RPMI8226 (cell line): ENCODE results near the gene ZBTB2.

ENCODE experiments used
- DNase-seq: peaks from one replicate; pipeline ENCODE4 v3.0.0-alpha.2; 2015

The ZBTB2 gene, protein sequence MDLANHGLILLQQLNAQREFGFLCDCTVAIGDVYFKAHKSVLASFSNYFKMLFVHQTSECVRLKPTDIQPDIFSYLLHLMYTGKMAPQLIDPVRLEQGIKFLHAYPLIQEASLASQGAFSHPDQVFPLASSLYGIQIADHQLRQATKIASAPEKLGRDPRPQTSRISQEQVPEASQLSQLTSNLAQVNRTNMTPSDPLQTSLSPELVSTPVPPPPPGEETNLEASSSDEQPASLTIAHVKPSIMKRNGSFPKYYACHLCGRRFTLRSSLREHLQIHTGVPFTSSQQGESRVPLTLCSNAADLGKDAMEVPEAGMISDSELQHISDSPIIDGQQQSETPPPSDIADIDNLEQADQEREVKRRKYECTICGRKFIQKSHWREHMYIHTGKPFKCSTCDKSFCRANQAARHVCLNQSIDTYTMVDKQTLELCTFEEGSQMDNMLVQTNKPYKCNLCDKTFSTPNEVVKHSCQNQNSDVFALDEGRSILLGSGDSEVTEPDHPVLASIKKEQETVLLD

DNA sequence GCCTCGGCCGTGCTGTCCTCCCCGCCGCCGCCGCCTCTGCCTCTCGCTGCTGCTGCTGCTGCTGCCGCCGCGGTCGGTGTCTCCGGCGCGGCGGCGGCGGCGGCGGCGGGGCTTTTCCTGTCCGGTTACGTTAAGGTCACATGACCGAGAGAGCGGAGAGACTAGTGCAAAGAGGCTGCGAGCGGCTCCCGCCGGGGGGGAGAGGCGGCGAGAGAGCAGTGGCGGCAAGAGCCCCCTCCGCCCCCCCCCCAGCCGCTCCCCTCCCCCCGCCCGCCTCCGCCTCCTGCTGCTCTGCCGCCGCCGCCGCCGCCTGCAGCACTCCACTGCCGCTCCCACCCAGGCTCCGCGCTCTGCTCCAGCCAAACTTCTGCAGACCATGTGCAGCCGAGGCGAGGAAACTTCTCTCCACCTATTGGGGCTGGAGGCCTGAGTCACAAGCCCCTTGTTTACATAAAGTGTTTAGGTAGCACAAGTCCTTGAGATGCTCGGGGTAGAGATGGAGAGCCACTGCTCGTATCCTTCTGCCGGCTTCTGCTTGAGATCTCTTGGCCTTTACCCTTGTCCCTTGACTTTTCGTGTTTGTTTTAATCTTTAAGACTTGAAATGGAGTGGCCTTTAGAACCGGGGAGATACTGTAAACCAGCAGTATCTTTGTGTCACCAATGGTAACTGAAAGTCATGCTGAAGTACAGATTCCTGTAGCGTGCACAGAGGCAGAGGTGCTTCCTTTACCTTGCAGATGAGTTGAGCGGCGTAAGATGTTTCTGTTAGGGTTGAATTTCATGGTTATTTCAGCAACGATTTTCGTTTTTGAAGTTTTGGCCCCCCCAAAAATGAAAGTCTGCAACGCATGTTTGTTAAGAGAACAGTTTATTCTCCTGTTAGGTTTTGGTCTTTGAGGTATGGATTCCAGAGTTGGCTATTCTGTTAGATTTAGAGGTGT, at the start of gene ZBTB2:
TSS of gene ZBTB2 (minus strand) at position 89 of the 943 bp plus-strand sequence. CDS start 17,922 bp downstream, outside the sequence.
- peak; percentile 69 for DNase-seq

DNA sequence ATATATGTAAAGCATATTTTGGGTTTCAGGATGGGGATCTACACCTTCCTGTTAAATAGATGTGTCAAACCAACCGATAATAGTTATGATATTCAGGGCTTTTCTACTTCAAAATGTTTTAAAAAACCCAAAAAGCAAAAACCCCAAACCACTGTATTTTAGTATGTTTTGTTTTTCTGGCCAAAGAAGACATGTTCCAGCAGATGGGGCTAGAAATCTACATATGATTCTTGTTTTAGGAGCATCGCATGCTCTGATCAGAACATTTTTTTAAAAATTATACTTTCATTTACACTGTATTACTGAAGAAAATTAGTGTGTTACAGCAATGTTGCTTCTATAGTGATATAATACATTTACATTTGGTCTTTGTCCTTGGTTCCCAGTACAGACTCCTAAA, 49.6 kb upstream of the ZBTB2 start:
- DNase-seq: no peak

DNA sequence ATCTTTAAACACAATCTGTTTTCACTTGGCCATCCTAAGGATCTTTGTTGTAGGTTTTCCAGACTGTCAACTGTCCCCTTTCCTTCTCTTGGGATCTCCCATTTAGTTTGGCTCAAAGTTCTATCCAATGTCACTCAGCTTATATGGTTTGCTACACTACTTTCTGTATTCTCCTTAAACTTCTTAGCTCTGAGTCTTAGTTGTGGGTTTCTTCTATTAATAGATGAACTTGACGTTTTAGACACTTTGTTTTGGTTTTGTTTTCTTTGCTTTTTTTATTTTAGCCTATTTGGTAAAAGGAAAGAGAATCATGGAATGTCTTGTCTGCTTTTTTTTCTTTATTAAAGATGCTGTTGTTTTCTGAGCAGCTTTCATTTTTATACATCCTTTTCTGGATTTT, 49.1 kb upstream of the ZBTB2 start:
- no peak for DNase-seq

DNA sequence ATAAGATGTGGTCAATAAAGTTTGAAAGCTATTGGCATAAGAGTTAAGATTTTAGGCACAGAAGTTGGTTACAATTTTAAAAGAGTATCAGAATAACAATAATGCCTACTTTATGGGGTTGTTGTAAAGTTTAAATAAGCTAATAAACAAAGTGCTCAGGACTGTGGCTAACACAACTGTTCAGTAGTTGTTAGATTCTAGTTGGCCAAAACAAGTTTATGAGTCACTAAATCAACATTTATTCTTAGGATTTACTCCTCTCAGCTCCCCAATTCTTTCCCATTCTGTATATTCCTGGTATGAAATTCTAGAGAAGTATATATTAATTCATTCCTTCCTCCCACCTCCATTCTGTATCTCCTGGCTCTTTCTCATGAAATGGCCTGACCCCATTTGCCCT, 46.0 kb upstream of the ZBTB2 start:
- no peak for DNase-seq

- no peak for DNase-seq
Measured at GRCh38 chr6:151436802-151437201, 45.4 kb upstream of the ZBTB2 start.

GRCh38 chr6:151436300-151436699, 44.9 kb upstream of the ZBTB2 start:
- no peak for DNase-seq

DNA sequence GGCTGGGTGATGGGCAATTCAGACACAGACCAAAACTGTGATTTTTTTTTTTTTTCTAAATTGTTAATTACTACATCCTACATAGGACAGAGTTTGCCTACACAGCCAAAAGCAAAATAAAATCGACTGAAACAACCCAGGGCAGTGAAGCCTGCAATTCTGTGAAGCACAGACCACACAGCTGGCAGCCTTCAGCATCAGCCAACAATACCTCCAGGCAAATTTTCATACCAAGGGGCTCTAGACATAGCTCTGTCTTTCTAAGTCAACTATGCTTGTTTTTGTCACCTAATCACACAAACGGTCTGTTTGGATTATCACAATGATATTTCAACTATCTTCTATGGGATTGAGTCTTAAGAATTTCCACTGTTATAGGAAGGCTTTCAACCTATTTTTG, 43.0 kb upstream of the ZBTB2 start:
- no peak for DNase-seq

- no peak for DNase-seq
Measured at GRCh38 chr6:151432651-151433050, 41.3 kb upstream of the ZBTB2 start.

- no peak for DNase-seq
Measured at GRCh38 chr6:151431337-151431736, 40.0 kb upstream of the ZBTB2 start.

DNA sequence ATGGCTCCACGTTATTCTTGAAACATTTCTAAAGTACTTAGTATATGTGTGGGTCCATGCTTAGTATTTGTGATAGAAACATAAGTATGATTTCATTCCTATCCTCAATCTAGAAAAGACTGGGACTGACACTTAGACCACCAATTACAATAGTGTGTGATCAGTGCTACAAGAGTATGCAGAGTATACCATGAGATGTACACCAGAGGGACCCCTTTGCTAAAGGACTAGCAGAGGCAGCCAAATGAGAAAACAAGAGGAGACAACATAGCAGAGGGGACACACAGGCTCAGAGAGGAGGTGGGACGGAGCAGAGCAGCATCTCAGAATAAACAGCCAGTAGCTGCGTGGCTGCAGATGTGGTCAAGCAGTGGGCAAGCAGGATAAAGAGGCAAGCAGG, 39.5 kb upstream of the ZBTB2 start:
- DNase-seq: no peak

DNA sequence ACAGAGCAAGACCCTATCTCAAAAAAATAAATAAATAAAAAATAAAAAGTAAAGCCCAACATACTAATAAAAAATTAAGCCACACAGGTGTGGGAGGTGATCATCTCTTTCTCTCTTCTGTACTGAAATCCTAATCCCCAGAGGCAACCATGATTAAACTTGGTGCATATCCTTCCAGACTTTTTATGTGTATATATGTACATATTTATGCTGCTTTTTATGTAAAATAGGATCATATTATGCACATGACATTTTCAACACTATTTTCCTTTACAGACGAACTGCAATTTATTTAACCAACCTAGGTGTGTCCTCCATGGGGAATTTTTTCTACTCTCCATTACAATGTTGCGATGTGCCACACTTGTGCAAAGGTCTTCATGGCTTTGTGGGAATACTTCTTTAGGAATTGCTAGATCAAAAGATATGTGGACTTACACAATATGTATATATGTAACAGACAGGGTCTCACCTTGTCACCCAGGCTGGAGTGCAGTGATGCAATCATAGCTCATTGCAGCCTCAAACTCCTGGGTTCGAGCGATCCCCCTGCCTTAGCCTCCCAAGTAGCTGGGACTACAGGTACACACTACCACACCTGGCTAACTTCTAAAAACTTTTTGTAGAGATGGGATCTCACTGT, 36.9 kb upstream of the ZBTB2 start:
- no peak for DNase-seq

DNA sequence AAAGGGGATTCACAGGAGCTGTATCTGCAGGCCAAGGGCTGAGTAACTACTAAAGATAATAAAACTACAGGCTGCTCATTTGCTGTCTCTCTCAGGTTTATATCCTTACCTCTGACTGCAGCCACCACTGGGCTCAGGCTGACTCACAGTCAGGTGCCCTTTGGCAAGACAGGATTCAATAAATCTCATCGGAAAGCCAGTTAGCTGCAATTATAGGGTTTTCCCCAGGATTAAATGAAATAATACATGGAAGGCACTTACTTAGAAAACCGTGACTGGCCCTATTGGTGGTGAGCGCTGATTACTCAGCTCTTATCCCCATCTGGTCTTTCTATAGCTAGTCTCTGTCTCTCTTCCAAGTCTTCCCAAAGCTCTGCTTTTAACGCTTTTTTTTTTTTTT, 34.2 kb upstream of the ZBTB2 start:
- no peak for DNase-seq

DNA sequence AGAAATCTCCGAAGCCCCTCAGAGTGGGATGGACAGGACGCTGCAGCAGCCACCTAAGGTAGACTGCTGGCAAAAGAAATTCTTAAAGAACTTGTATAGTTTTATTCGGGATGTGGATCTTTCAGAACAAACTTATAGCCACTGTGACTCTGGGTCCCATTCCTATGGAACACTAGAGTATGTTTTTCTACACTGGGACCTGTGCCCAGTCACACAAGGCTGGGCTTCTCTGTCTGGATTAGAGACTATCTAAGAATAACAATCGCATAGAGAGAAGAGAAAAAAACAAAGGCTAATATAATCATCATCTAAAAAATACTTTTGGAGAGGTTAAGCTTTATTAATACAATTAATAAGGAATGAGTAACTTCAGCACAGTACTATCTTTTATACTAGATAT, 31.6 kb upstream of the ZBTB2 start:
- no peak for DNase-seq

DNA sequence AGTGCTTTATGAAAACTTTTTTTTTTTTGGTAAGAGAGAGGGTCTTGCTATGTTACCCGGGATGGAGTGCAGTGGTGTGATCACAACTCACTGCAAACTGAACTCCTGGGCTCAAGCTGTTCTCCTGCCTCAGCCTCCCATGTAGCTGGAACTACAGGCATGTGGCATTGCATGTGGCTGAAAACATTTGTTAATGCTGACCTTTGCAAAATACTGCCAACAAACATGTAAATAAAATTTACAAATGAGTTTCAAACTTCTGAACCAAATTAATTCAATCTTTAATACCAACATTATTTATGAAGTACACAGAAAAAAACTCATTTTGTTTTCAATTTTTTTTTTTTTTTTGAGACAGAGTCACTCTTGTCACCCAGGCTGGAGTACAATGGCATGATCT, 26.1 kb upstream of the ZBTB2 start:
- no peak for DNase-seq

DNA sequence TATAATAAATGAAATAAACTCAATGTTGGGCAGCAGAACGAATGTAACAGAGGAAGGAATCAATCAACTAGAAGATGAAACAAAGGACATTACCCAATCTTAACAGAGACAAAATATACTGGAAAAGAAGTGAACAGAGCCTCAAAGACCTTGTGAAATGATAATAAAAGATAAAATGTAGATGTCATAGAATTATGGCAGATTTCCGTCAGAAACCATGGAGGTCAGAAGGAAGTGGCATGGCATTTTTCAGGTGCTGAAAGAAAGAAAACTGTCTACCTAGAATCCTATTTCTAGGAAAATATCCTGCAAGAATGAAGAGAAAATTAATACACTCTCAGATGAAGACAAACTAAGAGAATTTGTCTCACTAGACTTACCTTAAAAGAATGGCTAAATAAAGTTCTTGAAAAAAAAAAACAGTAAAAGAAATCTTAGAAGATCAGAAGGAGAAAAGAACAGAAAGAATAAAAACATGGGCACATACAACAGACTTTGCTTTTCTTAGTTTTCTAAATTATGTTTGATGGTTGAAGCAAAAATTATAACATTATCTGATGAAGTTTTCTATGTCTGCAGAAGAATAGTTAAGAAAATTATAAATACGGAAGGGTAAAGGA, 23.4 kb upstream of the ZBTB2 start:
- no peak for DNase-seq

- DNase-seq: no peak
Measured at GRCh38 chr6:151413372-151414145, 22.2 kb upstream of the ZBTB2 start.

DNA sequence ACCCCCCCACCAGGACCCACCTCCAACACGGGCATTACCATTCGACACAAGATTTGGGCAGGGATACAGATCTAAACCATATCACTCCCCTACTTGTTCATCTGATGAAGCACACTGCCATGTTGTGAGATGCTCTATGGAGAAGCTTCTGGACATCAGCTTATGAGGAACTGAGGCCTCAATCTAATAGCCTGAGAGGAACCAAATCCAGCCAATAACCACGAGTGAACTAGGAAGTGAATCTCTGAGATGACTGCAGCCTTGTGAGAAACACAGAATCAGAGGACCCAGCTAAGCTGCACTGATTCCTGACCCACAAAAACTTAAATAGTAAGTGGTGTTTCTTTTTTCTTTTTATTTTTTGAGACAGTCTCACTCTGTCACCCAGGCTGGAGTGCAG, 21.6 kb upstream of the ZBTB2 start:
- DNase-seq: no peak

DNA sequence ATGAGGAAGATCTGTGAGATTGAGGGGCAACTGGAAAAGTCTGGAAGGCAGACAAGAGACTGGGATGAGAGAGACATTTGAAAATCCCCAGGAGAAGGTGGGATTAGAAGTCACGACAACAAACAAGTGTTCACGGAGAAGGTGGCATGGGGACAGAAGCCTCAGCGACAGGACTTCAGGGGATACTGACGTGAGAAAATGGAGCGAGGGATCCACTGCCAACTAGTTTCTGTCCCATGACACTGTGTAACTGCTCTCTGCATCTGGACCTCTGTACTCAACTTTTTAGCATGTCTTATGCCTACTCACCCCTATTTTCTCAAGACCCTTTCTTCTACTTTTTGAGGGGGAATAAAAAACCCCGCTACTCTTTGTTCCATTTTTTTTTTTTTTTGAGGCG, 18.3 kb upstream of the ZBTB2 start:
- DNase-seq: no peak

GRCh38 chr6:151409260-151409659, 17.9 kb upstream of the ZBTB2 start:
- no peak for DNase-seq

DNA sequence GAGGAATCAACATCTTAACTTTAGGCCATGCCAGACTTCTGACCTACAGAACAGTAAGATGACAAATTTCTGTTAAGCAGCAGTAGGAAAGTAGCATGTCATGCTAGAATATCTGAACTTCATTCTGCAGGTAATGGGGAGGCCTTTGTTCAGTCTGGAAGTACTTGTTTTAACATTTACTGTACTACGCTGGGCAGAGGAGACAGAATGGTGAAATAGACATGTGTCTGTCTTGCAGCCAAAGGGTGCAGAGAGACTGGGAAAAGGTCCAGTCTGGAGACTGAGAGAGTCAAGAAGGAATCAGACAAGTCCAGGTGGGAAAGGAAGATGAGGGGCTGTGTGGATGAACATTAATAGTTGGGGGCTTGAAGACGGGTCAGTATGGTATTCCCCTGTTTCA, 17.5 kb upstream of the ZBTB2 start:
- DNase-seq: no peak

DNA sequence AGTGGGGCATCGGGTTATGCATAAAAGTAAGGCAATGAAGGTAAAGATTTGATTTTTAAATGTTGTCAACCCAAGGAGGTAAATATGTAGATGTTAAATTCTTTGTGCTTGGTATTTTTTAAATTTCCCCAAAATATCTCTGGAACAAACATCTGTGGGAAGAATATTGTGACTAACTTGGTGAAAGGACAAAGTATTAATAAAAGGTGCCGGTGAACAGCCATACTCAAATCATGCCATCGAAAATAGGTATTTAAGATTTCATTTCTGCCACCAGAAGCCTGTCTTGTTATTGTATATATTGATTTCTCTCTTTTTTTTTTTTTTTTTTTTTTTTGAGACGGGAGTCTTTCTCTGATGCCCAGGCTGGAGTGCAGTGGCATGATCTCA, 12.6 kb upstream of the ZBTB2 start:
- DNase-seq: no peak

- DNase-seq: no peak
Measured at GRCh38 chr6:151402228-151402627, 10.9 kb upstream of the ZBTB2 start.
